ENCODE measurements around the gene HOXB5. TPM values are rescaled to one million over a fixed set of nuclear protein-coding genes. Genes with fewer than 3 reads are reported as not detected.
A peak's percentile ranks its signal among the peaks of the same experiment; 100 is the strongest.

HOXB5 gene
- total RNA-seq, 1 donor from 2014 or later, result 2.4 TPM

GRCh38 chr17:48629411-48629759 is 35.8 kb upstream of the HOXB5 start:
- DNase-seq (ENCODE audit: low read depth), result no peak

DNA sequence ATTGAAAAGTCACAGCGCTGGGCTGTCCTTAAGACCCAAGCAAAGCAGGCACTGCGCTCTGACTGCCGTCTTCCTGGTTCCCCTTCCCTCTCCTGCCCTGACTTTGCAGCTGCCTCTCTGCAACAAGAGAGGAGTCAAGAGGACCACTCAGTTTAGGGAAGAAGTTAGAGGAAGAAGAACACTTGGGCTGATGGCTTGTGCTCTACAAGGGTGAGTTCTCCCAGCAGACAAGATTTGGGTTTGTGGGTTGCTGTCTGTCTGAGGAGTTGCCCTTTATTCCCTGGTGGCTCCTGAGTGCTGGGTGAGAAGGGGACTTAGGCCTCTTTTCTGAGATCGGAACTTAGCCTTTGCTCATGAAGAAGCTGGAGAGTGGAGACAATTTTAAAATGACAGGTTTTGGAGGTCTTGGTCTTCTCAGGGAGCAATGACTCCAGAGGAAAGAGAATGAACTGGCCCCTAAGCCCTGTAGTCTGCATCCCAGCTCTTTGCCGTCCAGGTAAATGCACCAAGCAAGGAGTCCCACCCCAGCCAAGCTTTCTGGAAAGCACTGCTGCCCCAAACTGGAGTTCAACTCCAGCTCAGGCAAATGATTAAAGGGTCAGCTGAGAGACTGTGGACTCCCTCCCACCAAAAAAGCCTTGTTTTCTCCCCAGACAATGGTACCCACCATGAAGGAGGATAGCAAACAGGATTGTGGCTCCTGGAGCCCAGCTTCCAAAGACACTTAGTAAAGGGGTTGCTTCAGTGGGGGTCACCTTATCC is 35.3 kb upstream of the HOXB5 start:
- no peak for DNase-seq (ENCODE audit: low read depth)

- DNase-seq (ENCODE audit: low read depth), result no peak
Measured at GRCh38 chr17:48627623-48628521, 34.3 kb upstream of the HOXB5 start.

GRCh38 chr17:48627118-48627597 is 33.6 kb upstream of the HOXB5 start:
- DNase-seq (ENCODE audit: low read depth), result no peak

DNA sequence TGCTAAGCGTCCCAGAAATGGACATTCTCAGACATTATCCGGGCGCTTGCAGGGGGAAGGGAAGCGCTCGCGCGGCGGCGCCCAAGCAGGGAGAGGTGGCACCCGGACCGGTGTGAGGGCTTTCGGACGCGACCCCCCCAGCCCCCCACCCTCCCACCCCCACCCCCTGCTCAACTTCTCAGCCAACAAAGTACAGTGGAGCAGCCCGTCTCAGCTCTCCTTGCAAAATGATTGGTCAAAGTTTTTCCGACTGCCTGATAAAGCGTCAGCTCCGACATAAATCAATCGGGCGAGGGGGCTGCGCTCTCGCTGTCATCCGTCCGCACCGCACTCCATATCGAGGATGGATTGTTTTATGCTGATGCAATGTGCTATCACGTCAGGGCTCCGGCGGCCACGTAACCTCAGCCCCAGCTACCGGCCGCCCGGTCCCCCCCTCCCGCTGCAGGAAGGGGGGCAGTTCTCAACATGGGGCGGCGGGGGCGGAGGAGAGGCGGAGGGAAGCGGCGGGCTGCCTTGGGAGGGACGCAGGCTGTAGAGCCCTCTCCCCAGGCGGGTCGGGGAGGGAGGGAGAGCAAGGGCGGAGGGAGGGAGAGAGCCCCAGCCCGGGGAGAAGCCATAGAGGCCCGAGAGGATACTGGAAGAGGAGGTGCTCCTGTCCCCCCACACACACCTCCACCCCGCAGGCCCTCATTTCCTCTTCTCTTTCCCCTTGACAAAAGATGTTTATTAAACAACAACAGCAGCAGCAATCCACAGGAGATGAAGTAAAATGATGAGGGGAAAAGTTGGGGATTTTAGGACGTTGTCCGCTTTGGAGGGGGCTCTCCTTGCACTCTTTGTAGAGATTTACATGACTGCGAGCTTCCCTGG is 32.9 kb upstream of the HOXB5 start, which contains the start of gene HOXB9:
Gene HOXB9, minus strand, starts transcription at position 114 of the 873 bp plus-strand sequence. Its CDS starts 89 bp downstream, at position 25.
- peak; percentile 73 for DNase-seq (ENCODE audit: low read depth)

DNA sequence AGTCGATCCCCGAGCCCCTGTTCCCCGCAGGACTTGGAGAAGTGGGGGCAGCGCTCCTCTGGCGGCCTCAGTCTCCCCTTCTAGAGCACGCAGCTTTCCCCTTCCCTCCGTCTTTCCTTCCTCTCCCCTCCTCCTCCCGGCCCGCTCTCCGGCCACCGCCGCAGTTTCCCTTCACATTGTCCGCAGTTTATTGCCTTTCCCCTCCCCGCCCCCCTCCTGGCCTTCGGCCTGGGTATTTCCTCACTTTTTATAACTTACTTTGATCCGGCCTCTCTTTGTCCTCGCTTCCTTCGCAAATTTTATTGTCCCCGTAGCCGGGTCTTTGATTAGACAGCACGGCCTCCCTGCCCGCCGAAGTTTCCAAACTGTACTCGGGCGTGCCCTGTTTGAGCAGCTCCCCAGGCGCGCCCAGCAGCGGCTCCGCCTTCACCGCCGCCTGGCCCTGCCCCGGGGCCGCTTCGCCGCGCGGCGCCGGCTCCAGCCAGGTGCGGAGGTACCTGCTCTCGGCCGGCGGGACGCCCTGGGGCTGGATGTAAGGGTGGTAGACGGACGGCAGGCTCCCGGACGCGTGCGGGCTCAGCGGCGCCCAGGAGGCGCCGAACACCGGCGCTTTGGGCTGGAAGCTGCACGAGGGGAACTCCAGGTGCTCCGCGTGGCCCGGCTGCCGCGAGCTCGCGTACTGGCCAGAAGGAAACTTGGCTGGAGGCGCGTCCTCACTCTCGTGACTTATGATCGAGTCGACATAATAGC is 32.1 kb upstream of the HOXB5 start:
- DNase-seq (ENCODE audit: low read depth), result no peak

DNA sequence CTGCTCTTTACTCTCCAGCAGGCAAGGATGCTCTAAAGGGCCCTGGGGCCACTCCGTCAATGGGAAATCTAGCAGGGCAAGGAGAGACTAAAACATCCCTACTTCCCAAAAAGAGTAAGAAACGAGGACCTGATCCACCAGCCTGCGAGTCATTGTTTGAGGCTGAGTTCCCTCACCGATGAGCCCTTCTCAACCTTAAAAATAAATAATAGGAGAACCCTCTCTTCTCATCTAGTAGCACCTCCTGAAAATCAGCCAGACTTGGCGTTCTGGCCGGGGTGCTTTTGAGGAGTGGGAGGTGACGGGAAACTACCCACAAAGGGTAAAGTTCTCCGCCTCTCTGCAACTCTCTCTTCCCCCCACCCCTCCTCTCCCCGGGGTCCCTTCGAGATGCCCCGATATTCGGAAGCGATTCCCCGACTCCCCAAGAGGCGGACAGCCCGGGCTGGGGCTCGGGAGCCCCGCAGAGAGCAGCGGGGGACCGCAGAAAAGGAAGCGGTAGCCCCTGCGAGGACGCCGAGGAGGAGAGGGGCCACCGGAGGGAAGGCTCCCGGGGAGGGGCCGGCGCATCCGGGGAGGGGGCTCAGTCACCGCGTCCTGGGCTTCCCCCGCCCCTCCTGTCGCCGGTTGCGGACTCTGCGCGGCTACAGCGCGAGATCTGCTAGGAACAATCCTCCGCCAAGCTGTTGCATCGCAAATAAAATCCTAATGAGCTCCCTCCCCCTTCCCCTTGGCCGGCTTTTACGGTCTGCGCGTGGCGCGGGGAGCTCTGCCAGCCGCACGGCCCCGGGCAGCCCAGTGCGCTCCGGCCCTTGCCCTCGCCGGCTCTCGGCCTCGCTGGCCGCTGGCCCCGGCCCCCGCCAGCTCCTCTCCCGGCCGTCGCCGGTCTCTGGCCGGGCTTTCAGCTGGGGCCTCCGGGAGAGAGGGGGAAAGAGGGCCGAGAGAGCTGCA is 31.2 kb upstream of the HOXB5 start:
- no peak for DNase-seq (ENCODE audit: low read depth)

GRCh38 chr17:48624118-48624517 is 30.5 kb upstream of the HOXB5 start:
- no peak for DNase-seq (ENCODE audit: low read depth)

GRCh38 chr17:48623583-48623982 is 30.0 kb upstream of the HOXB5 start:
- DNase-seq (ENCODE audit: low read depth), result no peak

GRCh38 chr17:48622857-48623256 is 29.3 kb upstream of the HOXB5 start:
- DNase-seq (ENCODE audit: low read depth), result no peak

GRCh38 chr17:48621410-48622392 is 28.1 kb upstream of the HOXB5 start:
- no peak for DNase-seq (ENCODE audit: low read depth)

DNA sequence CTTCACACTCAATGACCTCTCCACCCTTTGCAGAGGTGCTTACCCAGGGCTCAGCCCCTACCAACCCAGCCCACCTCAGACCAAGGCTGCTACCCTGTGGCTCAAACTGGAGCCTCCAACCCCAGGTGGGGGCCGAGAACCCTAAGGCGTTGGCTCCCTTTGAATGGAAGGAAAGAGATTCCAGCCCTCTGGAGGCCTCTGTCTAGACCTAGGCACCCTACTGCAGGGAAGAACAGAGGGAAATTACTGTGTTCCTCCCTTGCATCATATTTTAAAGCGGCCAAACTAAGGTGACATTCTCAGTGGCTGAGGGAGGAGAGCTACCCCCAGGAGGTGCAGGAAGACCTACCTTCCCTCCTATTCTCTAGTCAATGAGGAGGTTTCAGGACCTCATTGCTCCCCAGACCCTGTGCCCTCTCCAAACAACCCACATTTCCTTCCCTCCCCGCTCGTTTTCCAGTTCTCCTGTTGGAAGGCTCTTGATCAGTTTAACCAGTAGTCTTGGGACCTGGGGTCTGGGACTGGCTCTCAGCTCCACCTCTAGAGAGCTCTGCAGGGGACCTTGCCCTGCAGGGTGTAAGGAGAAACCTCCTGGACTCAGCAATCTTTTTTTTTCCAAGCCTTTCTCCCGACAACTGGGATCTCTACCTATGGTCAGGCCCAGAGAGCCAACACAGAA is 27.0 kb upstream of the HOXB5 start:
- peak; percentile 63 for DNase-seq (ENCODE audit: low read depth)

GRCh38 chr17:48619826-48620449 is 26.4 kb upstream of the HOXB5 start:
- no peak for DNase-seq (ENCODE audit: low read depth)

- peak; percentile 67 for DNase-seq (ENCODE audit: low read depth)
Measured at GRCh38 chr17:48618256-48618896, 24.8 kb upstream of the HOXB5 start.

GRCh38 chr17:48617471-48618255 is 24.1 kb upstream of the HOXB5 start:
- no peak for DNase-seq (ENCODE audit: low read depth)
